ENCODE data around the gene ZNF688. TPM values are rescaled to one million over a fixed set of nuclear protein-coding genes. Genes with fewer than 3 reads are reported as not detected.
A peak's percentile ranks its signal among the peaks of the same experiment; 100 is the strongest.

ZNF688 gene
- polyA plus RNA-seq = 40.7 TPM

- Mint-ChIP-seq H3K4me3 (peak within 1 kb of the TSS; percentile 91 to 100 (median 96)), H3K4me1 (peaks cover 17 to 24% (median 22%) of the 10 kb centered on the region in 3 donors), H3K36me3 (peaks cover 4% of the 10 kb centered on the region), H3K9me3 (no peaks in the 10 kb centered on the region), H3K27ac (peak within 1 kb of the TSS; percentile 98 to 99 (median 99)), H3K27me3 (no peaks in the 10 kb centered on the region)
Observed at GRCh38 chr16:30571445-30572322, at the start of gene ZNF688. TSS of gene ZNF688 (minus strand) at chr16:30571714. CDS start at chr16:30571629, 85 bp downstream.

- no peaks in the 10 kb centered on the region for H3K9me3 Mint-ChIP-seq
- H3K27ac Mint-ChIP-seq = no peak overlapping the region
- no peak overlapping the region for H3K4me3 Mint-ChIP-seq
- peaks cover 0 to 3% (median 0%) of the 10 kb centered on the region in 3 donors for H3K4me1 Mint-ChIP-seq
- H3K27me3 Mint-ChIP-seq = peaks cover 16% of the 10 kb centered on the region
- H3K36me3 Mint-ChIP-seq = peaks cover 1% of the 10 kb centered on the region
Observed at GRCh38 chr16:30620169-30620568, 48.7 kb upstream of the ZNF688 start.

- H3K4me1 Mint-ChIP-seq = peaks cover 0 to 3% (median 0%) of the 10 kb centered on the region in 3 donors
- no peaks in the 10 kb centered on the region for H3K9me3 Mint-ChIP-seq
- no peak overlapping the region for H3K27ac Mint-ChIP-seq
- peaks cover 1% of the 10 kb centered on the region for H3K36me3 Mint-ChIP-seq
- H3K4me3 Mint-ChIP-seq = no peak overlapping the region
- H3K27me3 Mint-ChIP-seq = peaks cover 15% of the 10 kb centered on the region
Observed at GRCh38 chr16:30619638-30620037, 48.1 kb upstream of the ZNF688 start.

GRCh38 chr16:30619202-30619601, 47.7 kb upstream of the ZNF688 start:
- peaks cover 14% of the 10 kb centered on the region for H3K27me3 Mint-ChIP-seq
- no peaks in the 10 kb centered on the region for H3K9me3 Mint-ChIP-seq
- H3K27ac Mint-ChIP-seq = no peak overlapping the region
- no peak overlapping the region for H3K4me3 Mint-ChIP-seq
- H3K4me1 Mint-ChIP-seq = peaks cover 0 to 3% (median 1%) of the 10 kb centered on the region in 3 donors
- H3K36me3 Mint-ChIP-seq = peaks cover 1% of the 10 kb centered on the region

GRCh38 chr16:30615358-30616091, 44.0 kb upstream of the ZNF688 start:
- no peak overlapping the region for H3K27ac Mint-ChIP-seq
- H3K27me3 Mint-ChIP-seq = peaks cover 4% of the 10 kb centered on the region
- H3K9me3 Mint-ChIP-seq = no peaks in the 10 kb centered on the region
- H3K4me3 Mint-ChIP-seq = no peak overlapping the region
- peaks cover 1% of the 10 kb centered on the region for H3K36me3 Mint-ChIP-seq
- H3K4me1 Mint-ChIP-seq = peaks cover 6 to 9% (median 7%) of the 10 kb centered on the region in 3 donors

GRCh38 chr16:30609926-30610839, 38.7 kb upstream of the ZNF688 start, which contains the start of gene ZNF689:
TSS of gene ZNF689 (minus strand) at chr16:30610389. CDS start at chr16:30610041, 348 bp downstream.
- no peaks in the 10 kb centered on the region for H3K27me3 Mint-ChIP-seq
- H3K27ac Mint-ChIP-seq = peak within 1 kb of the TSS; percentile 90 to 98 (median 98)
- H3K9me3 Mint-ChIP-seq = no peaks in the 10 kb centered on the region
- H3K4me3 Mint-ChIP-seq = peak within 1 kb of the TSS; percentile 93 to 99 (median 98)
- no peaks in the 10 kb centered on the region for H3K36me3 Mint-ChIP-seq
- H3K4me1 Mint-ChIP-seq = peaks cover 12 to 16% (median 14%) of the 10 kb centered on the region in 3 donors

- Mint-ChIP-seq H3K4me1 (peaks cover 12 to 16% (median 15%) of the 10 kb centered on the region in 3 donors), H3K27ac (peak overlapping the region; percentile 51 to 98 (median 98)), H3K36me3 (no peaks in the 10 kb centered on the region), H3K4me3 (peak overlapping the region; percentile 93 to 99 (median 98)), H3K27me3 (no peaks in the 10 kb centered on the region), H3K9me3 (no peaks in the 10 kb centered on the region)
Observed at GRCh38 chr16:30609002-30609925, 37.8 kb upstream of the ZNF688 start.

GRCh38 chr16:30606004-30606403, 34.5 kb upstream of the ZNF688 start:
- H3K9me3 Mint-ChIP-seq = no peaks in the 10 kb centered on the region
- H3K4me3 Mint-ChIP-seq = no peak overlapping the region
- H3K4me1 Mint-ChIP-seq = peaks cover 7 to 13% (median 10%) of the 10 kb centered on the region in 3 donors
- H3K27me3 Mint-ChIP-seq = no peaks in the 10 kb centered on the region
- no peaks in the 10 kb centered on the region for H3K36me3 Mint-ChIP-seq
- H3K27ac Mint-ChIP-seq = no peak overlapping the region

GRCh38 chr16:30605158-30605557, 33.6 kb upstream of the ZNF688 start:
- H3K4me3 Mint-ChIP-seq = peak overlapping the region in 1 of 4 donors; percentile 51
- H3K9me3 Mint-ChIP-seq = no peaks in the 10 kb centered on the region
- no peaks in the 10 kb centered on the region for H3K27me3 Mint-ChIP-seq
- peaks cover 2 to 8% (median 3%) of the 10 kb centered on the region in 3 donors for H3K4me1 Mint-ChIP-seq
- H3K36me3 Mint-ChIP-seq = no peaks in the 10 kb centered on the region
- no peak overlapping the region for H3K27ac Mint-ChIP-seq

- H3K9me3 Mint-ChIP-seq = no peaks in the 10 kb centered on the region
- H3K27me3 Mint-ChIP-seq = no peaks in the 10 kb centered on the region
- peaks cover 0 to 7% (median 3%) of the 10 kb centered on the region in 3 donors for H3K4me1 Mint-ChIP-seq
- H3K4me3 Mint-ChIP-seq = peak overlapping the region in 1 of 4 donors; percentile 41
- H3K27ac Mint-ChIP-seq = no peak overlapping the region
- H3K36me3 Mint-ChIP-seq = no peaks in the 10 kb centered on the region
Observed at GRCh38 chr16:30604316-30604947, 32.9 kb upstream of the ZNF688 start.

GRCh38 chr16:30603945-30604315, 32.4 kb upstream of the ZNF688 start:
- Mint-ChIP-seq H3K36me3 (no peaks in the 10 kb centered on the region), H3K4me3 (no peak overlapping the region), H3K27ac (no peak overlapping the region), H3K4me1 (peaks cover 0 to 4% (median 2%) of the 10 kb centered on the region in 3 donors), H3K27me3 (no peaks in the 10 kb centered on the region), H3K9me3 (no peaks in the 10 kb centered on the region)

- Mint-ChIP-seq H3K4me3 (peak overlapping the region in 1 of 4 donors; percentile 71), H3K4me1 (peaks cover 0 to 4% (median under 1%) of the 10 kb centered on the region in 3 donors), H3K27ac (no peak overlapping the region), H3K36me3 (no peaks in the 10 kb centered on the region), H3K27me3 (no peaks in the 10 kb centered on the region), H3K9me3 (no peaks in the 10 kb centered on the region)
Observed at GRCh38 chr16:30602616-30603277, 31.2 kb upstream of the ZNF688 start.

GRCh38 chr16:30601966-30602365, 30.5 kb upstream of the ZNF688 start:
- H3K4me1 Mint-ChIP-seq = peaks cover 0 to 4% (median 0%) of the 10 kb centered on the region in 3 donors
- H3K4me3 Mint-ChIP-seq = no peak overlapping the region
- H3K36me3 Mint-ChIP-seq = no peaks in the 10 kb centered on the region
- no peaks in the 10 kb centered on the region for H3K9me3 Mint-ChIP-seq
- H3K27me3 Mint-ChIP-seq = no peaks in the 10 kb centered on the region
- H3K27ac Mint-ChIP-seq = no peak overlapping the region
